Neuronal stem cell (in vitro differentiated cells): ENCODE results near the gene ENOPH1.

Experiments
- DNase-seq: peaks from one replicate; pipeline ENCODE4 v3.0.0-alpha.2; 2013; ENCODE audit warnings: low spot score
- H2AFZ ChIP-seq: one replicate; pipeline ENCODE4 v1.6.1; 2013; ENCODE audit warnings: mild to moderate bottlenecking, low read length, inconsistent platforms
- H2AK5ac ChIP-seq: 2 replicates; pipeline ENCODE4 v1.6.1; 2013; ENCODE audit warnings: low read depth, mild to moderate bottlenecking, inconsistent platforms, low read length, moderate library complexity, mixed read lengths
- H2BK120ac ChIP-seq: 2 replicates; pipeline ENCODE4 v1.6.1; 2013; ENCODE audit warnings: low read depth, mild to moderate bottlenecking, inconsistent platforms, low read length, moderate library complexity, mixed read lengths
- H2BK12ac ChIP-seq: one replicate; pipeline ENCODE4 v1.6.1; 2013; ENCODE audit warnings: low read length, inconsistent platforms
- H2BK15ac ChIP-seq: 2 replicates; pipeline ENCODE4 v1.6.1; 2013; ENCODE audit warnings: mild to moderate bottlenecking, low read length, inconsistent platforms, mixed read lengths
- H2BK5ac ChIP-seq: one replicate; pipeline ENCODE4 v1.6.1; 2013; ENCODE audit warnings: inconsistent platforms, mild to moderate bottlenecking, low read length, moderate library complexity
- H3K14ac ChIP-seq: one replicate; pipeline ENCODE4 v1.6.1; 2013; ENCODE audit warnings: low read length, inconsistent platforms
- H3K18ac ChIP-seq: 2 replicates; pipeline ENCODE4 v1.6.1; 2013; ENCODE audit warnings: low read length, inconsistent platforms
- H3K23ac ChIP-seq: 2 replicates; pipeline ENCODE4 v1.6.1; 2013; ENCODE audit warnings: low read depth, mild to moderate bottlenecking, mixed read lengths, low read length, inconsistent platforms; ENCODE audit not compliant: poor library complexity
- H3K27ac ChIP-seq: replicated peaks from 3 replicates; pipeline ENCODE4 v1.5.1; 2013; ENCODE audit warnings: low read length, inconsistent platforms
- H3K27me3 ChIP-seq, 3 experiments: 2 replicates each; pipeline ENCODE4 v1.6.1; 2013; ENCODE audit warnings: low read length in 3 of 3, mild to moderate bottlenecking in 2 of 3, inconsistent platforms in 1 of 3, low read depth in 1 of 3, mixed read lengths in 1 of 3, moderate library complexity in 1 of 3; ENCODE audit not compliant: control insufficient read depth in 3 of 3, insufficient read depth in 3 of 3
- H3K36me3 ChIP-seq, 2 donors: replicated peaks in 1 of 2; 2 replicates each; pipeline ENCODE4 v1.6.1; 2013; ENCODE audit warnings: low read length in 2 of 2; ENCODE audit not compliant: control insufficient read depth in 2 of 2, insufficient read depth in 2 of 2
- H3K4ac ChIP-seq: 2 replicates; pipeline ENCODE4 v1.6.1; 2013; ENCODE audit warnings: inconsistent platforms, mild to moderate bottlenecking, low read length, moderate library complexity
- H3K4me1 ChIP-seq, 2 donors: 1 replicate in 1 of 2; 2 replicates in 1 of 2; pipeline ENCODE4 v1.6.1; 2013; ENCODE audit warnings: low read length in 2 of 2, low read depth in 1 of 2; ENCODE audit not compliant: control insufficient read depth in 2 of 2, insufficient read depth in 1 of 2
- H3K4me2 ChIP-seq: one replicate; pipeline ENCODE4 v1.6.1; 2013; ENCODE audit warnings: mild to moderate bottlenecking, low read length, inconsistent platforms; ENCODE audit not compliant: insufficient read depth, poor library complexity, severe bottlenecking
- H3K4me3 ChIP-seq, 2 donors: 2 replicates each; pipeline ENCODE4 v1.5.1; 2013; ENCODE audit warnings: low read length in 2 of 2, mild to moderate bottlenecking in 2 of 2, inconsistent platforms in 1 of 2, moderate library complexity in 1 of 2
- H3K79me1 ChIP-seq: one replicate; pipeline ENCODE4 v1.6.1; 2013; ENCODE audit warnings: low read depth, mild to moderate bottlenecking, inconsistent platforms, low read length, moderate library complexity
- H3K9ac ChIP-seq: one replicate; pipeline ENCODE4 v1.6.1; 2013; ENCODE audit warnings: mild to moderate bottlenecking, low read depth, low read length, inconsistent platforms; ENCODE audit not compliant: poor library complexity
- H3K9me3 ChIP-seq, 2 donors: replicated peaks in 1 of 2; 2 replicates each; pipeline versions ENCODE3 to v1.6.1; 2013; ENCODE audit warnings: low read length in 2 of 2, mild to moderate bottlenecking in 2 of 2, inconsistent platforms in 1 of 2, low read depth in 1 of 2, mixed read lengths in 1 of 2, moderate library complexity in 1 of 2; ENCODE audit not compliant: control insufficient read depth in 2 of 2, insufficient read depth in 1 of 2
- H4K8ac ChIP-seq: one replicate; pipeline ENCODE4 v1.6.1; 2013; ENCODE audit warnings: low read depth, mild to moderate bottlenecking, inconsistent platforms, low read length, moderate library complexity
- H4K91ac ChIP-seq: one replicate; pipeline ENCODE4 v1.6.1; 2013; ENCODE audit warnings: low read length, low read depth, mild to moderate bottlenecking, inconsistent platforms; ENCODE audit not compliant: poor library complexity
- WGBS, 2 donors: extraction: QIAGEN DNeasy Blood & Tissue Kit; methylation state at CpG; one replicate each; pipeline ENCODE4 v1.1.7; 2013; ENCODE audit warnings: missing lambda C conversion rate in 2 of 2, mixed read lengths in 1 of 2; ENCODE audit not compliant: insufficient read length in 2 of 2, insufficient replicate concordance in 1 of 2; ENCODE audit errors: extremely low coverage in 2 of 2; 5-methylcytosine and 5-hydroxymethylcytosine counted together

ENOPH1 gene

DNA sequence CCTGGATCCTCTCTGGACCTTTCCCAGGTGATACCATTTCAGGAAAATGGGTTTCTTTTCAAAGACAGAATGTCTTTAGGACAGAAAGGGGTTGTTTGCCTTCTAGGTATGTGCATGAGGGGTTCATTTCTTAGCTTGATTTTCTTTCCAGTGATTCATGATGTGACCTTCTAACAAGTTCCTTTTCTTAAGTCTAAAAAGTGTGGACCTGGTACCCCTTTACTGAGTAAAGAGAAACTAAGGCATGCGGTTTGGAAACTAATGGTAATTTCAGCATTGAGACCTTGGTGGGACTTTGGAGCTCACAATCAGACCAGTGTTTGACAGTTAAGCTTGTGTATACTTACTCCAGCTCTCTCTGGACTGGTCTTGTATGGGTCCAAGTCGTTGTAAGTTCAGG is 8.7 kb downstream of the ENOPH1 start:
- H2BK15ac ChIP-seq: no peak overlapping the region
- H3K79me1 ChIP-seq: peaks cover 2% of the 10 kb centered on the region
- no peak overlapping the region for H3K4me3 ChIP-seq
- H3K9ac ChIP-seq: no peak overlapping the region
- no peak overlapping the region for H2BK12ac ChIP-seq
- H3K36me3 ChIP-seq: peaks cover 3 to 73% of the 10 kb centered on the region in 2 donors
- no peak overlapping the region for H4K8ac ChIP-seq
- no peak overlapping the region for H3K23ac ChIP-seq
- DNase-seq: no peak
- no peak overlapping the region for H3K14ac ChIP-seq
- H2AK5ac ChIP-seq: no peak overlapping the region
- no peak overlapping the region for H3K27ac ChIP-seq
- no CpG with 5 or more reads among the region's 2 CpGs for WGBS, 2 donors
- H2BK5ac ChIP-seq: no peak overlapping the region
- no peak overlapping the region for H3K18ac ChIP-seq
- no peaks in the 10 kb centered on the region for H3K27me3 ChIP-seq
- no peak overlapping the region for H2AFZ ChIP-seq
- H3K4me2 ChIP-seq: no peak overlapping the region
- H2BK120ac ChIP-seq: no peak overlapping the region
- H3K4me1 ChIP-seq: peaks cover 4 to 8% of the 10 kb centered on the region in 2 donors
- H4K91ac ChIP-seq: no peak overlapping the region
- H3K4ac ChIP-seq: no peak overlapping the region
- peaks cover 0 to 8% of the 10 kb centered on the region in 2 donors for H3K9me3 ChIP-seq

DNA sequence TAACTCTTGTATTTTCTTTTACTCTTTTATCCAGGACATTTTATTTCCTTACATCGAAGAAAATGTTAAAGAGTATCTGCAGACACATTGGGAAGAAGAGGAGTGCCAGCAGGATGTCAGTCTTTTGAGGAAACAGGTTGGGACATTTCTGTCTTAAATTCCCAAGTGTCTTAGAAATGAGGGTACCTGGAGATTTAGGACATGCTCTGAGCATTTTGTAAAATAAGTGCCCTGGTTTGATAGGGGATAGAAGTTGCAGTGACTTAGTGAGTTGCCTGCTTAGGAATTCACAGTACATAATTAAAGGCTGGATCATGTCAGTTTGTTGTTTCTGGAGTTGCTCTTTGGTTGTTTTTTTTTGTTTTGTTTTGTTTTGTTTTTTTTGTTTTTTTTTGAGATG is 17.5 kb downstream of the ENOPH1 start:
- H3K14ac ChIP-seq: no peak overlapping the region
- no peak overlapping the region for H3K4ac ChIP-seq
- H2BK120ac ChIP-seq: no peak overlapping the region
- H2BK15ac ChIP-seq: no peak overlapping the region
- no peak overlapping the region for H2AK5ac ChIP-seq
- no peak for DNase-seq
- no peak overlapping the region for H3K4me3 ChIP-seq
- no CpG with 5 or more reads among the region's 1 CpG for WGBS, 2 donors
- H2BK12ac ChIP-seq: no peak overlapping the region
- no peak overlapping the region for H3K18ac ChIP-seq
- no peak overlapping the region for H4K91ac ChIP-seq
- no peak overlapping the region for H4K8ac ChIP-seq
- H2AFZ ChIP-seq: no peak overlapping the region
- no peak overlapping the region for H3K9ac ChIP-seq
- H3K27me3 ChIP-seq: no peaks in the 10 kb centered on the region
- peaks cover 19 to 70% of the 10 kb centered on the region in 2 donors for H3K36me3 ChIP-seq
- no peaks in the 10 kb centered on the region for H3K4me1 ChIP-seq
- H3K79me1 ChIP-seq: peaks cover 3% of the 10 kb centered on the region
- no peak overlapping the region for H3K23ac ChIP-seq
- H3K9me3 ChIP-seq: peaks cover 0 to 6% of the 10 kb centered on the region in 2 donors
- H3K27ac ChIP-seq: no peak overlapping the region
- H3K4me2 ChIP-seq: no peak overlapping the region
- H2BK5ac ChIP-seq: no peak overlapping the region

DNA sequence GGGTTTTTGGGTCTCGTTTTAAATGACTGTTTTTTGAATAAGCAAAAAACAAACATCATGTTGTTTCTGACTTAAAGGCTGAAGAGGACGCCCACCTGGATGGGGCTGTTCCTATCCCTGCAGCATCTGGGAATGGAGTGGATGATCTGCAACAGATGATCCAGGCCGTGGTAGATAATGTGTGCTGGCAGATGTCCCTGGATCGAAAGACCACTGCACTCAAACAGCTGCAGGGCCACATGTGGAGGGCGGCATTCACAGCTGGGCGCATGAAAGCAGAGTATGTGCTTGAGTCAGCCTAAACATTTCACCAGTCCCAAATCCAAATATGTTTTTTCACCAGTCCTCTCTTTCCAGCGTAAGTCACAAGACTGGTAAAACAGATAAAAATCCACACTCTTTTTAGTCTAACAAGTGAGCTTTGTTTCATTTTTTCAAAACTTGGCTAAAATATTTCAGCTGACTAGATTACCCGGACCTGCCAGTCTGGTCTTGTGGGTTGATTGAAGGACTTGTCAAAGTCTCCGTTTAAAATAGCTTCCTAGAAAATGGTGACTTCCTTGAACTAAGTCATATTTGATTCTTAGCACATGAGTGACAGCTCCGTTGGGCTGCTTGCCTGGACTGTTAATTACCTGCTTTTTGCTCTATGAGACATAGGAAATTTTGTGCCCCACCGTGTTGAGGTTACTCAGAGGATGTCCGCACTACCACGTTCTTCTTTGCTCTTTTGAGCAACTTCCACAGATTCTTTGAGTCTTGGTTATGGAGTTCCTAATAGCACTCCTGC is 20.8 kb downstream of the ENOPH1 start:
- H3K23ac ChIP-seq: no peak overlapping the region
- H3K9ac ChIP-seq: no peak overlapping the region
- no CpG with 5 or more reads among the region's 13 CpGs for WGBS, 2 donors
- H2BK120ac ChIP-seq: no peak overlapping the region
- H3K4ac ChIP-seq: no peak overlapping the region
- DNase-seq: no peak
- no peak overlapping the region for H4K8ac ChIP-seq
- H2AFZ ChIP-seq: no peak overlapping the region
- no peak overlapping the region for H2BK15ac ChIP-seq
- no peak overlapping the region for H2AK5ac ChIP-seq
- no peak overlapping the region for H3K18ac ChIP-seq
- H3K4me2 ChIP-seq: no peak overlapping the region
- no peak overlapping the region for H3K27ac ChIP-seq
- H3K14ac ChIP-seq: no peak overlapping the region
- no peaks in the 10 kb centered on the region for H3K4me1 ChIP-seq
- H3K36me3 ChIP-seq: peaks cover 23 to 84% of the 10 kb centered on the region in 2 donors
- peaks cover 0 to 6% of the 10 kb centered on the region in 2 donors for H3K9me3 ChIP-seq
- H3K27me3 ChIP-seq: no peaks in the 10 kb centered on the region
- H3K79me1 ChIP-seq: peaks cover 3% of the 10 kb centered on the region
- no peak overlapping the region for H3K4me3 ChIP-seq
- no peak overlapping the region for H2BK5ac ChIP-seq
- H4K91ac ChIP-seq: no peak overlapping the region
- no peak overlapping the region for H2BK12ac ChIP-seq

DNA sequence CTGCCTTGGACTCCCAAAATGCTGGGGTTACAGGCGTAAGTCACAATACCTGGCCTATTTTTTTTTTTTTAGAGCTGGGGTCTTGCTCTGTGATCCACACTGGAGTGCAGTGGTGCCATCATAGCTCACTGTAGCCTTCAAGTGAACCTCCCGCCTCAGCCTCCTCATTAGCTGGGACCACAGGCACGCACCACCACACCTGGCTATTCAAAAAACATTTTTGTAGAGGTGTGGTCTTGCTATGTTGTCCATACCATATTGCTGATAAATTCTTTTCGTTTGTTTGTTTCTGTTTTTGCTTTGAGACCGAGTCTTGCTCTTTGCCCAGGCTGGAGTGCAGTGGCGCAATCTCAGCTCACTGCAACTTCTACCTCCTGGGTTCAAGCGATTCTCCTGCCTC is 21.6 kb downstream of the ENOPH1 start:
- H3K27me3 ChIP-seq: no peaks in the 10 kb centered on the region
- H3K9me3 ChIP-seq: peaks cover 0 to 3% of the 10 kb centered on the region in 2 donors
- H3K79me1 ChIP-seq: peaks cover 3% of the 10 kb centered on the region
- no peak overlapping the region for H3K9ac ChIP-seq
- H2BK120ac ChIP-seq: no peak overlapping the region
- H3K4ac ChIP-seq: no peak overlapping the region
- H3K18ac ChIP-seq: no peak overlapping the region
- no peak for DNase-seq
- H4K8ac ChIP-seq: no peak overlapping the region
- no peak overlapping the region for H3K4me2 ChIP-seq
- H3K4me1 ChIP-seq: no peaks in the 10 kb centered on the region
- no peak overlapping the region for H2BK12ac ChIP-seq
- H2BK15ac ChIP-seq: no peak overlapping the region
- H2AFZ ChIP-seq: no peak overlapping the region
- H3K23ac ChIP-seq: no peak overlapping the region
- no peak overlapping the region for H3K27ac ChIP-seq
- no CpG with 5 or more reads among the region's 7 CpGs for WGBS, 2 donors
- H3K4me3 ChIP-seq: no peak overlapping the region
- H4K91ac ChIP-seq: no peak overlapping the region
- H3K14ac ChIP-seq: no peak overlapping the region
- no peak overlapping the region for H2BK5ac ChIP-seq
- H2AK5ac ChIP-seq: no peak overlapping the region
- H3K36me3 ChIP-seq: peaks cover 23 to 93% of the 10 kb centered on the region in 2 donors
